AG04449 (cell line): Measurements from ENCODE around the gene KRTAP2-3.
"Not testable (repeated sequence)": the region's sequence is repeated elsewhere in the genome, so short reads cannot be mapped to it uniquely, and the experiment has no call there.

Source experiments
- CTCF ChIA-PET: fragments of 350-600 bp; formaldehyde crosslinking; extraction: SDS; loops from one replicate; lab custom pipeline; 2021; ENCODE audit warnings: antibody characterized with exemption; lab: Yijun Ruan, JAX
- POLR2A ChIA-PET: fragments of 400-600, 350-600 bp; formaldehyde crosslinking; extraction: SDS; loops from one replicate; lab custom pipeline; 2020; ENCODE audit warnings: antibody characterized with exemption, inconsistent platforms; lab: Yijun Ruan, JAX
- DNase-seq: peaks from one replicate; pipeline ENCODE4 v3.0.0-alpha.2; 2010; ENCODE audit warnings: low read depth, low spot score
- H3K4me3 ChIP-seq: 2 replicates; pipeline ENCODE4 v1.5.1; 2011; ENCODE audit warnings: low read depth, mild to moderate bottlenecking, control low read depth, low read length
- CTCF ChIP-seq: IDR thresholded peaks from one replicate; pipeline ENCODE4 v1.5.1; 2011; ENCODE audit warnings: mild to moderate bottlenecking, moderate library complexity, low read length, control low read depth, inconsistent platforms; ENCODE audit not compliant: insufficient read depth; ENCODE audit errors: missing control alignments

KRTAP2-3 gene

GRCh38 chr17:41073676-41074075 lies 13.8 kb upstream of the KRTAP2-3 start:
- ChIA-PET POLR2A (no interaction called here), CTCF (interaction anchor here (1.3 to 1.6 kb wide), 2 partner anchors 475 to 593 kb away, joined by 3 to 6 read pairs; no protein-coding TSS in a partner anchor)
- no peak overlapping the region for H3K4me3 ChIP-seq
- no peak for TF ChIP-seq CTCF
- no peak for DNase-seq

- ChIA-PET CTCF (interaction anchor here (2.0 kb wide), 1 partner anchor 477 kb away, joined by 10 read pairs; no protein-coding TSS in a partner anchor), POLR2A (no interaction called here)
- TF ChIP-seq CTCF, result no peak
Observed at GRCh38 chr17:41071606-41072360, 11.9 kb upstream of the KRTAP2-3 start.

GRCh38 chr17:41069031-41069430 lies 9.1 kb upstream of the KRTAP2-3 start:
- TF ChIP-seq CTCF, result no peak
- CTCF ChIA-PET, result no interaction called here
- no peak for DNase-seq
- POLR2A ChIA-PET, result no interaction called here
- no peak overlapping the region for H3K4me3 ChIP-seq

More at GRCh38 chr17:41071606-41072360, 11.9 kb upstream of the KRTAP2-3 start:
- no peak overlapping the region for H3K4me3 ChIP-seq
- DNase-seq, result no peak

- ChIA-PET CTCF (interaction anchor here (1.0 kb wide), 1 partner anchor 158 kb away, joined by 3 read pairs; no protein-coding TSS in a partner anchor), POLR2A (interaction anchor here (1.2 kb wide), 1 partner anchor 157 kb away, joined by 7 read pairs; no protein-coding TSS in a partner anchor)
- DNase-seq, result no peak
- H3K4me3 ChIP-seq, result no peak overlapping the region
- no peak for TF ChIP-seq CTCF
Observed at GRCh38 chr17:41067281-41067680, 7.4 kb upstream of the KRTAP2-3 start.

- CTCF ChIA-PET, result interaction anchor here (1.3 to 1.4 kb wide), 2 partner anchors 256 to 483 kb away, joined by 3 to 5 read pairs; no protein-coding TSS in a partner anchor
- peak; percentile 86 for DNase-seq
Observed at GRCh38 chr17:41065829-41066624, 6.1 kb upstream of the KRTAP2-3 start, which contains the start of gene KRTAP2-4. Gene KRTAP2-4 (minus strand): TSS chr17:41065879. CDS start chr17:41065845, 34 bp downstream.

GRCh38 chr17:41065016-41065689 lies 5.2 kb upstream of the KRTAP2-3 start:
- ChIA-PET POLR2A (interaction anchor here (1.4 kb wide), 1 partner anchor 108 kb away, joined by 4 read pairs; no protein-coding TSS in a partner anchor), CTCF (interaction anchor here (1.4 kb wide), 2 partner anchors 258 to 484 kb away, joined by 3 read pairs; no protein-coding TSS in a partner anchor)
- DNase-seq, H3K4me3 ChIP-seq: not testable (repeated sequence)

More at GRCh38 chr17:41065829-41066624, 6.1 kb upstream of the KRTAP2-3 start, which contains the start of gene KRTAP2-4:
- no peak within 1 kb of the TSS for H3K4me3 ChIP-seq
- POLR2A ChIA-PET, result interaction anchor here (1.0 to 1.4 kb wide), 4 partner anchors 9 to 482 kb away, joined by 3 to 7 read pairs (median 4); no protein-coding TSS in a partner anchor
- no peak for TF ChIP-seq CTCF
